Left lung (tissue), 10 donors: ENCODE results near the gene CCBE1. TPM values are rescaled to one million over a fixed set of nuclear protein-coding genes. Genes with fewer than 3 reads are reported as not detected.

Experiments
- ATAC-seq: fragments of 200-7000 bp; cut with Tn5 transposase; one replicate; pipeline ENCODE4 v1.9.1; 2020; ENCODE audit warnings: moderate library complexity
- DNase-seq, 4 donors: peaks; one replicate each; pipeline ENCODE4 v3.0.0-alpha.2; 2013 to 2020
- H3K27ac ChIP-seq, 2 donors: fragments of 200-600 bp; sonication (generic) in 1 of 2; one replicate each; pipeline versions ENCODE4 v1.5.0 to v1.8.0; 2020 to 2021
- H3K27me3 ChIP-seq, 2 donors: fragments of 200-600 bp; sonication (generic) in 1 of 2; one replicate each; pipeline versions ENCODE4 v1.5.0 to v1.8.0; 2020 to 2021
- H3K36me3 ChIP-seq, 2 donors: fragments of 200-600 bp; sonication (generic) in 1 of 2; one replicate each; pipeline versions ENCODE4 v1.5.0 to v1.8.0; 2020 to 2021
- H3K4me1 ChIP-seq, 2 donors: fragments of 200-600 bp; one replicate each; pipeline ENCODE4 v1.8.0; 2021
- H3K4me3 ChIP-seq, 2 donors: fragments of 200-600 bp; sonication (generic) in 1 of 2; one replicate each; pipeline versions ENCODE4 v1.5.0 to v1.8.0; 2020 to 2021; ENCODE audit warnings: mild to moderate bottlenecking in 1 of 2
- H3K9me3 ChIP-seq, 2 donors: fragments of 200-600 bp; sonication (generic) in 1 of 2; one replicate each; pipeline versions ENCODE4 v1.5.0 to v1.8.0; 2020 to 2021
- intact Hi-C, 2 donors: fragments of 100-400 bp; cut with DNase I; formaldehyde crosslinking; loops; one replicate each; pipeline versions ENCODE4 v1.11.2 to v1.14.2; 2022
- polyA plus RNA-seq, 6 donors: library from polyadenylated mRNA; unstranded; fragments of 120-200 nt; gene quantifications; one replicate each; pipeline ENCODE4 v1.2.1, GENCODE V29; 2013; ENCODE audit not compliant: insufficient read length in 6 of 6
- total RNA-seq, 2 donors: library from RNA; stranded (reverse); fragmentation: NEBNext Ultra II Directional; extraction: Animal tissue kit (Norgen Biotek cat#: 25700); gene quantifications; one replicate each; pipeline ENCODE4 v1.2.1, GENCODE V29; 2021
- TF ChIP-seq, protein P1 (sequence below), 2 donors: fragments of 200-600 bp; sonication (generic) in 1 of 2; IDR thresholded peaks; one replicate each; pipeline versions ENCODE4 v1.5.0 to v1.8.0; 2021; ENCODE audit warnings: antibody characterized with exemption in 2 of 2
- donor health status: DM: no; HTN: yes; CAD: no.
- donor health status: DM: no; HTN: no; CAD: no.

CCBE1 gene
- total and polyA plus RNA-seq, 8 donors: 16.0 to 96.5 (median 84.1) TPM

GRCh38 chr18:59514203-59514602 lies 183.0 kb downstream of the CCBE1 start:
- Histone ChIP-seq H3K27ac (peak overlapping the region in 1 of 2 donors; percentile 30), H3K4me1 (peaks cover 4 to 6% of the 10 kb centered on the region in 2 donors), H3K27me3 (no peaks in the 10 kb centered on the region), H3K9me3 (no peaks in the 10 kb centered on the region), H3K36me3 (no peaks in the 10 kb centered on the region), H3K4me3 (no peak overlapping the region)
- TF ChIP-seq, protein P1, sequence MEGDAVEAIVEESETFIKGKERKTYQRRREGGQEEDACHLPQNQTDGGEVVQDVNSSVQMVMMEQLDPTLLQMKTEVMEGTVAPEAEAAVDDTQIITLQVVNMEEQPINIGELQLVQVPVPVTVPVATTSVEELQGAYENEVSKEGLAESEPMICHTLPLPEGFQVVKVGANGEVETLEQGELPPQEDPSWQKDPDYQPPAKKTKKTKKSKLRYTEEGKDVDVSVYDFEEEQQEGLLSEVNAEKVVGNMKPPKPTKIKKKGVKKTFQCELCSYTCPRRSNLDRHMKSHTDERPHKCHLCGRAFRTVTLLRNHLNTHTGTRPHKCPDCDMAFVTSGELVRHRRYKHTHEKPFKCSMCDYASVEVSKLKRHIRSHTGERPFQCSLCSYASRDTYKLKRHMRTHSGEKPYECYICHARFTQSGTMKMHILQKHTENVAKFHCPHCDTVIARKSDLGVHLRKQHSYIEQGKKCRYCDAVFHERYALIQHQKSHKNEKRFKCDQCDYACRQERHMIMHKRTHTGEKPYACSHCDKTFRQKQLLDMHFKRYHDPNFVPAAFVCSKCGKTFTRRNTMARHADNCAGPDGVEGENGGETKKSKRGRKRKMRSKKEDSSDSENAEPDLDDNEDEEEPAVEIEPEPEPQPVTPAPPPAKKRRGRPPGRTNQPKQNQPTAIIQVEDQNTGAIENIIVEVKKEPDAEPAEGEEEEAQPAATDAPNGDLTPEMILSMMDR (IDR thresholded peaks at IDR 0.05): no peak
- ATAC-seq: peak; percentile 64
- intact Hi-C loops: no loop called here
- DNase-seq: peak in 3 of 4 donors; percentile 47 to 72 (median 65)

DNA sequence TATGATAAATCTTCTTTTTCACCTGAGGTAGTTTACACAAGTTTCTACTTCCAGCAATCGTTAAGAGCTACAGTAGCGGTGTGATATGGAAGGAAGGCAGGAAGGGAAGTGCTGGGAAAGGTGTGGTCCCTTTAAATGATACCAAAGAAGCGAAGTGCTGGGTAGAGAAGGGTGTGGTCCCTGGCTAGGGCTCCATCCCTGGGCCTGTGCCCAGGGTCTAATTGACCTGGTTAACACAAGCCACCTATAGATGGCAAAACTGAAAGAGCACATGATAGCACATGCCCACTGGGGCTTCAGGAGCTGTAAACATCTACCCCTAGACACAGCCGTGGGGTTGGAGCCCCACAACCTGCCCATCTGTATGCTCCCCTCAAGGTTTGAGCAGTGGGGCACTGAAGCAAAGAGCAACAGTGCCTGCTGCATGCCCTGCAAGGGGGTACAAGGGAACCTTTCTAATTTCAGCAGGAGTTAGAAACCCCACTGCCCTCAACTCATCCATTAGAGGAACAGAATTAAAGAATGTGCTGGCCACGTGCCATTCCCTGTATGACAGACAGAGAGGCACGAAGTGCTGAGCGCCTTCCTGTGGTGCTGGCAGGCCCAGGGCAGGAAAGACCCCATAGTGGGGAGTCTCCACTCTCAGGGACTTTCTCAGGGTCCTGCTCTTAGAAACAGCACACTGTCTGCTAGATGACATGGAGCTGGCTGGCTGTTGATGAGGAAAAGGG lies 185.0 kb downstream of the CCBE1 start:
- TF ChIP-seq, protein P1 (IDR thresholded peaks at IDR 0.05): no peak
- Histone ChIP-seq H3K4me3 (no peak overlapping the region), H3K36me3 (no peaks in the 10 kb centered on the region), H3K4me1 (peaks cover 4 to 6% of the 10 kb centered on the region in 2 donors), H3K9me3 (no peaks in the 10 kb centered on the region), H3K27me3 (no peaks in the 10 kb centered on the region), H3K27ac (no peak overlapping the region)
- ATAC-seq (no peak), DNase-seq (no peak)
- intact Hi-C loops: no loop called here

DNA sequence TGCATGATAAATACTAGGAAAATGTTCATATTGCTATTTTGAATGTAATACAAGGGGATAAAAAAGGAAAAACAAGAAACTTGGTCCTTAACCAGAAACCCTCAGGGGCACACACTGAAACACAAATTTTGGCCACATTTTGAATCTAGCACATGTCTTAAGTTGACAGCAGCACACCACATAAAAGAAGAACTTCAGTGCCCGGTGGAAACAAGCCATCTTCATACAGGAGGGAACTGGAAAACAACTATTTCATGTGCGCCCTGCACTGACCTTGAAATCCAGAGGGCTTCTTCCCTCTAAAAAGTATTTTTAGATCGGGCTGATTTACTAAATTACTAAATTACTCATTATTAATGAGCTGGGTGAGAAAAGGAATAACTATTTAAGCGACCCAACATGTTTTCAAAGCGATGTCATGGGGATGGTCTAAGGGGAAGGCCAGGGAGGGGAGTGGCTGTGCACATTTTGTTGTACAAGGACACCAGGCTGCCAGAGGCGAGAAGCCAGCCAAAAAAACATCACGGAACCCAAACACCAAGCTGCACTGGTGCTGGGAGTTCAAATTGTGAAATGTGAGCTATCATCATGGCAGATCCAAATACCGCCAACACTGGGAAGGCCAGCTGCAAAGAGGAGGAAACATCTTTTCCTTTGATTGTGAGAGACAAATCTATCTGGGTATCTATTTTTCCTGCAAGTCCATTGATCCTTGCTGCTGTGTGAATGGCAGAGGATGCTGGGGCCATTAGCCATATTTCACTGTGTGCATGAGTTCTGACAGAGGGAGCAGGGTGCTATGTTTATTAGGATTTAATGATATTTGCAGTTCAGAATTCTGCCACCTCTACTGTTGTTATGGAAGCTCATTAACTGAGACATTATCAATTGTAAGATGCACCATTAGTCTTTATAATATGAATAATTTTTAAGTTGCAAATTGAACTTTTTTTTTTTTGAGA lies 187.5 kb downstream of the CCBE1 start:
- Histone ChIP-seq H3K9me3 (no peaks in the 10 kb centered on the region), H3K4me1 (peaks cover 1 to 4% of the 10 kb centered on the region in 2 donors), H3K36me3 (no peaks in the 10 kb centered on the region), H3K27me3 (no peaks in the 10 kb centered on the region), H3K4me3 (no peak overlapping the region), H3K27ac (no peak overlapping the region)
- DNase-seq (peak in 1 of 4 donors; percentile 51), ATAC-seq (no peak)
- TF ChIP-seq, protein P1 (IDR thresholded peaks at IDR 0.05): no peak
- intact Hi-C loops: no loop called here

DNA sequence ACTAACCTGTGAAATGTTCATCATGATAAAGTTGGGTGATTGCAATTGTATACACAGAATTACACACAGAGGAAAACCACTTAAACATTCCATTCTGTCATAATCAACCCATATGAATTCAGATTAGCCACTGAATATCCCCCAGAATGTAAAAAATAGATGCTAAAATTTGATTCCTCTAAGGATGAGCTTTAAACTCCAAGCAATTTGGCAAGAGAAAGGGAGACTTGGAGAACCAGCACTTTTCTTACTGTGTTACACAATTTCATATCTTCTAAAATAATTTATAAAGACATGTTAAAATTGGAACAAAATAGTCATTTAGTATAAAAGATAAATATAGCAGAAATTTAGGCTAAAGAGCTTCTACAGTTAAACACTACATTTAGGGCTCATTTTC lies 191.9 kb downstream of the CCBE1 start:
- DNase-seq: peak in 2 of 4 donors; percentile 42 to 69
- intact Hi-C loops: no loop called here

More for the DNA sequence above, 191.9 kb downstream of the CCBE1 start:
- no peaks in the 10 kb centered on the region for H3K27me3 ChIP-seq
- H3K4me3 ChIP-seq: no peak overlapping the region
- no peaks in the 10 kb centered on the region for H3K9me3 ChIP-seq
- no peak overlapping the region for H3K27ac ChIP-seq
- H3K36me3 ChIP-seq: no peaks in the 10 kb centered on the region
- peaks cover 0 to 4% of the 10 kb centered on the region in 2 donors for H3K4me1 ChIP-seq
- no peak for ATAC-seq
- TF ChIP-seq, protein P1 (IDR thresholded peaks at IDR 0.05): no peak
